Measurements from ENCODE around the gene FOXP4.

The FOXP4 gene

GRCh38 chr6:41643899-41644269, 97.7 kb downstream of the FOXP4 start:
- TF ChIP-seq, protein P1, sequence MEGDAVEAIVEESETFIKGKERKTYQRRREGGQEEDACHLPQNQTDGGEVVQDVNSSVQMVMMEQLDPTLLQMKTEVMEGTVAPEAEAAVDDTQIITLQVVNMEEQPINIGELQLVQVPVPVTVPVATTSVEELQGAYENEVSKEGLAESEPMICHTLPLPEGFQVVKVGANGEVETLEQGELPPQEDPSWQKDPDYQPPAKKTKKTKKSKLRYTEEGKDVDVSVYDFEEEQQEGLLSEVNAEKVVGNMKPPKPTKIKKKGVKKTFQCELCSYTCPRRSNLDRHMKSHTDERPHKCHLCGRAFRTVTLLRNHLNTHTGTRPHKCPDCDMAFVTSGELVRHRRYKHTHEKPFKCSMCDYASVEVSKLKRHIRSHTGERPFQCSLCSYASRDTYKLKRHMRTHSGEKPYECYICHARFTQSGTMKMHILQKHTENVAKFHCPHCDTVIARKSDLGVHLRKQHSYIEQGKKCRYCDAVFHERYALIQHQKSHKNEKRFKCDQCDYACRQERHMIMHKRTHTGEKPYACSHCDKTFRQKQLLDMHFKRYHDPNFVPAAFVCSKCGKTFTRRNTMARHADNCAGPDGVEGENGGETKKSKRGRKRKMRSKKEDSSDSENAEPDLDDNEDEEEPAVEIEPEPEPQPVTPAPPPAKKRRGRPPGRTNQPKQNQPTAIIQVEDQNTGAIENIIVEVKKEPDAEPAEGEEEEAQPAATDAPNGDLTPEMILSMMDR (IDR thresholded peaks at IDR 0.05; ENCODE audit: extremely low read depth, missing control alignments) = no peak
- DNase-seq (ENCODE audit: low spot score) = no peak

GRCh38 chr6:41644297-41644879, 98.2 kb downstream of the FOXP4 start:
- DNase-seq (ENCODE audit: low spot score) = no peak

DNA sequence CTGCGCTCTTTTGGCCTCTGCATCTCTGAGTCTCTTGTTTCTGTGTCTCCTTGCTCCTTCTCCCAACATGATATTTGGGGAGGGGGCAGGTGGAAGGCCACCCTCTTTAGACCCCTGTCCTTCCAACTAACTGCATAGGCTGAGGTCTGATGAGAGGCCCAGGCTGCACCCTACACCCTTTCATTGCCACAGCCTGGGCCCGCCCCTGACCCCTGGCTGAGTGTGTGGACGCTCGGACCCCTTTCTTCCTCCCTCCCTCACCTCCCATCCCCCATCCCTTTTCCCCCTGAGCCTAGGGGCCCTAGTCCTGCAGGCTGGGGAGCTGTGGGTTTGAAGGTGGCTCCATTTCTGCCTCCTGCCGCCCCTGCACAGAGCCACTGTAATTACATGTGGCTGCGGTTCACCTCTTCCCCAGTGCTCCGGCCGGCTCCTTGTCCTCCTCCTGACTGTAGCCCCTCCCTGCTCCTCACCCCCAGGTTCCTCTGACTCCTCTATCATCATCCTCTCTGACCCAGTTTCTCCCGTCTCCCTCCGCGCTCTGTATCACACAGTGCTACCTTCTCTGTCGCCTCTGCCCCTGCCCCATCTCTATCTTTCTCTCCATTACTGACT, 98.9 kb downstream of the FOXP4 start:
- no peak for DNase-seq (ENCODE audit: low spot score)
- TF ChIP-seq, protein P1 (IDR thresholded peaks at IDR 0.05; ENCODE audit: extremely low read depth, missing control alignments) = no peak

More at GRCh38 chr6:41644297-41644879, 98.2 kb downstream of the FOXP4 start:
- TF ChIP-seq, protein P1 (IDR thresholded peaks at IDR 0.05; ENCODE audit: extremely low read depth, missing control alignments) = no peak

GRCh38 chr6:41646026-41646795, 100.0 kb downstream of the FOXP4 start:
- TF ChIP-seq, protein P1 (IDR thresholded peaks at IDR 0.05; ENCODE audit: extremely low read depth, missing control alignments) = no peak
- DNase-seq (ENCODE audit: low spot score) = no peak

DNA sequence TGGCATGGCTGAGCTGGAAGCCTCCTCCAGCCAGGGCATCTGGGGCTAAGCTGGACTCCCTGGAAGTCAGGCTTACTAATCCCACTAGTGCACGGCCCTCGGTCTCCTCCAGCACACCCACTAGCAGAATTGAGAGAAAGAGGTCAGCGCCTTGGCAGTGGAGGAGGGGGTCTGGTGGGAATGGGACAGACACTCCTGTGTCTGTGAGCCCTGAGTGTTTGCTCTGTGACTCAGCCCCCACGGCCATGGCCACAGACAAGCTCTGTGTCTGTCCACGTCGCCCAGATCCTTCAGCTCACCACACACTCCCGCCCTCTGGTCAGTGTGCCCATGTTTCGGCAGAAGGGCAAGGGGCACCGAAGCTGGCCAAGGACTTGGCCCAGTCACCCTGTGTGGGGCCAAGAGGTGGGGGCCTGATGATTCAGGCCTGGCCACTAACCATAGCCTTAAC, 100.9 kb downstream of the FOXP4 start:
- no peak for DNase-seq (ENCODE audit: low spot score)
- TF ChIP-seq, protein P1 (IDR thresholded peaks at IDR 0.05; ENCODE audit: extremely low read depth, missing control alignments) = no peak

GRCh38 chr6:41648070-41648585, 101.9 kb downstream of the FOXP4 start:
- TF ChIP-seq, protein P1 (IDR thresholded peaks at IDR 0.05; ENCODE audit: extremely low read depth, missing control alignments) = no peak
- no peak for DNase-seq (ENCODE audit: low spot score)

DNA sequence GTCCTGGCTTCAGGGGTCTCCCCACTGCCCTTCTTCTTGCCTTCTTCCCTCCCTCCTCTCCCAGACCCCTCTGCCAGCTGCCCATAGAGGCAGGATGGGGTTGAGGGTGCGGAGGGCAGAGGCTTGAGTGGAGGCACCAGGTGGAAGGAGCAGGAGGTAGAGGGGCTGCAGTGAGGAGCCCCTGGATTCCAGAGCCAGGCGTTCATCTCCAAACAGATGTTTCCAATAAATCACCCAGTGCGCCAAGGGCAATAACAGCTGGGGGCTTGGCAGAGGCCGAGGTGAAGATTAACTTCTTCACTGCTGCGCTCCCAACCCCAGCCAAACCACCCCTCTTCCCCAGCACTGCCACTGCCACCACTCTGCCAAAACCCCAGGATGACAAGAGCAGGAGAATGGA, 102.7 kb downstream of the FOXP4 start:
- no peak for DNase-seq (ENCODE audit: low spot score)
- TF ChIP-seq, protein P1 (IDR thresholded peaks at IDR 0.05; ENCODE audit: extremely low read depth, missing control alignments) = no peak

All from GM20000 (cell line).